ENCODE data around the gene ANKS1A. TPM values are rescaled to one million over a fixed set of nuclear protein-coding genes. Genes with fewer than 3 reads are reported as not detected.

The ANKS1A gene
- total RNA-seq, 1 donor from 2014 or later, result 9.9 TPM

DNA sequence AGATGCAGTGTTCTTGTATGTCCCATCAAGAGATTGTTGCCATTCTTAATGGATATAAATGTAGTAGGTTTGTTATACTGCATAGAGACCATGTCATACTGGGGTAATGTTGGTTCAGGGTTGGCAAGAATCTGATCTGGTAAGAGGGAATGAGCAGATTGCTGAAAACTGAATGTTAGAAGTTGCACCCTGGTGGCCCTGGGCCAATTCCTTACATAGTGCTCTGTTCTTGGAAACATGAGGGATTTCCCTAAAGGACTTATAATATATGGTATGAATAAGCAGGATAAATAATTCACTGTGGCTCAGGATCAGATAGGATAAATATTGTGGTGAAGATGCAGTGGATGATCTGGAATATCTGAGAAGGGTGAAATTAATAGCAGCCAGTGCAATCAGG is 70.2 kb downstream of the ANKS1A start:
- peak; percentile 52 for DNase-seq (ENCODE audit: low spot score)

DNA sequence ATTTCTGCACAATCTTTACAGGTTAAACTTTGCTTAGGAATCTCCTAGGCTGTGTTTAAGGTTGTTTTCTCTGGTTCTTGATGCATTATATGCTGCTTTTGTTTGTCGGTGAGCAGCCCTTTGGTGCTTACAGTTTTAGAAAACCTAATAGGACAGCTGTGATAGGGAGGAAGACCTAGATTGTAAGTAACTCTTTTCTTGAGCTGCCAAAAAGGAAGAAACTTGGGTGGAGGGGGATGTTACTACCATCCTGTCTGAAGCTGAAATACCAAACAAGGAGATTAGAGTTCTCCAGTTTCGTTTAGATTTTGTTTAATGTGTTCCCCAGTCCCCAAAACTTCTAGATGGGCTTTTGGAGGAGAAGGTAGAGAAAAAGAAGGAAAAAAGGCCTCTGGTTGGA is 72.0 kb downstream of the ANKS1A start:
- DNase-seq (ENCODE audit: low spot score), result no peak

DNA sequence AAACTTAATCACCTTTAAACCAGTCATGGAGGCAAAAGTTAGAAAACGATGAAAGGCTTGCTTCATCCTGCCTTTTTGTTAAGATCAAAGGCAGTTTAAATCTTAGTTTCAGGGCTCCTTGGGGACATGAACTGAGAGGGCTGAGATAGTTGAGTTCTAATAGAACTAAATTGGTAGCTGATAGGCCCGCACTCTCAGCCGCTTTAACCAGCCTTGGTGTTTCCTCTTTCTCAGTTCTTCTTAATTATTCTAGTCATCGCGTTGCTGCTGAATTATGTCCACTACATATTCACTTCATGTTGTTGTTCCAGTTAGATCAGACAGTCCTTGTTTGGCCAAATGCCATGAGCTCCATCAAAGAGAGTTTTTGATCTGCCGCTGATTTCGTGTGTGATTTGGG is 72.5 kb downstream of the ANKS1A start:
- no peak for DNase-seq (ENCODE audit: low spot score)

DNA sequence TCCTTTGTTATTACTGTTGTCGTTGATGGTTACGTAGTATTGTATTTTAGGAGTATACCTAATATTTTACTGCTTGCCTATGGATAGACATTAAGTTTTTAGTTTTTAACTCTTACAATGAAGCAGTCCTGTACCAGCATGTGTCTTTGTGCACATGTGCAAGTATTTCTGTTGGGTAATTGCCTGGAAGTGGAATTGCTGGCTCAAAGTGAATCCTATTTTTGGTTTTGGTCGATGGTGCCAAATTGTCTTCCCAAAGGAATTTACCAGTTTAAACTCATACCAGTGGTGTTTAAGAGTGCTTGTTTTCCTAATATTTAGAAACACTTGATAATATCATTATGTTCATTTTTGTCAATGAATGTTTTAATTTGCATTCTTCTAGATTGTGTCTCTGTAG is 75.5 kb downstream of the ANKS1A start:
- DNase-seq (ENCODE audit: low spot score), result no peak

DNA sequence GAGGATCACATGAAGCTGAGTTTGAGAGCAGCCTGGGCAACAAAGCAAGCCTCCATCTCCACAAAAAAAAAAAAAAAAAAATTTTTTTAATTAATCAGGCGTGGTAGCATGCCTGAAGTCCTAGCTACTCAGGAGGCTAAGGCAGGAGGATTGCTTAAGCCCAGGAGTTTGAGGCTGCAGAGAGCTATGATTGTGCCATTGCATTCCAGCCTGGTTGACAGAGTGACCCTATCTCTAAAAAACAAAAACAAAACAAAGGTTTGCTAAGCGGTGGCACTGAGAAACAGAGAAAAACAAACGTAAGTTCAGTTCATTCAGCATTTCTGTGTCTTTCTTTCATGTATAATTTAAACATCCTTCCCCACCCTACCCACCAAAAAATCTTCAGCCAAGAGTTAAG is 78.4 kb downstream of the ANKS1A start:
- DNase-seq (ENCODE audit: low spot score), result no peak

DNA sequence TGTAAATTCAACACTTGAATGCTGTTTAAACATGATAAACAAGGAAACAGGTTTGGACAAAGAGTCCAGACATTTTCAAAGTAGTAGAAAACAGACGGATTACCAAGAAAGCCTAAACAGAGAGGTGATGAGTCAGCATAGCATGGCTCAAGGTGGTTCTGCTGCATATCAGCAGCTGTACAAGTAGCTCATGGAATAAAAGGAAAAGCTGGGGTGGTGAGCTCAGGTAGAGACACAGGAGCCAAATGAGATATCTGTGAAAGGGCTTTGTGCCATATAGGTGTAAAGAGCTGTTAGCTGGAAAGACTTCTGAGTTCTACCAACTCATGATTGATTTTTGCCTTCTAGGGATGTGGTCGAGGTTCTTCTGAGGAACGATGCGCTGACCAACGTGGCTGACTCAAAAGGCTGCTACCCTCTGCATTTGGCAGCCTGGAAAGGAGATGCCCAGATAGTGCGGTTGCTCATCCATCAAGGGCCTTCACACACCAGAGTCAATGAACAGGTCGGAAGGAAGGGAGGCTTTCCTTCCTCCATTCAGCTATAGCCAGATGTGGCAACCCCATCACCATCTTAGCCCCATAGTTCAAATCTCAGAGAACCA is 80.7 kb downstream of the ANKS1A start:
- DNase-seq (ENCODE audit: low spot score), result no peak

DNA sequence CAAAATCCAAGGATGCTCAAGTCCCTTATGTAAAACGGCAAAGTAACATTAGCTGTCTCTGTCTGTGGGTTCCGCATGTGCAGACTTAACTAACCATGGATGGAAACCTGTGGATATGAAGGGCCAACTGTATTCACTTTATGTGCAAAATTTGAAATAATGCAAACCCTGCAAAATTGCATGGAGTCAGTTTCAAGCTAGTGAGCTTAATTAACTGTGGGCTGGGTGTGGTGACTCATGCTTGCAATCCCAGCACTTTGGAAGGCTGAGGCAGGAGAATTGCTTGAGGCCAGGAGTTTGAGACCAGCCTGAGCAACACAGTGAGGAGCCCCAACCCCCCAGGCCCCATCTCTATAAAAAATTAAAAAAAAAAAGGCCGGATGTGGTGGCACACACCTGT is 81.4 kb downstream of the ANKS1A start:
- no peak for DNase-seq (ENCODE audit: low spot score)

DNA sequence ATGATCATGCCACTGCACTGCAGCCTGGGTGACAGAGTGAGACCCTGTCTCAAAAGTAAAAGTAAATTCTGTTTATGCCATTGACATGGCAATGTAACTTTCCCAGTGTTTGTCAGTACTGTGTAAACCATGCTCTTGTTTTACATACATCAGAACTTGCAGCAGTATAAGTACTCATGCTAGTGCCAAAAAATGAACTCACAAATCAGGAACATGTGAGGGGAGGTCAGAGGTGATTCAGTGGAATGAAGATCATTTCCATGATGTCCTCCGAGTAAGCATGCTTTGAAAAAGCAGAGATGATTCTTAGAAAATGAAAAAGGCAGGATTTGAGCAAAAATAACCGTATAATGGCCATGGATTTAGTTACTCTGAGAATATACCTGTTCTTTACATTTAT is 81.9 kb downstream of the ANKS1A start:
- DNase-seq (ENCODE audit: low spot score), result no peak

DNA sequence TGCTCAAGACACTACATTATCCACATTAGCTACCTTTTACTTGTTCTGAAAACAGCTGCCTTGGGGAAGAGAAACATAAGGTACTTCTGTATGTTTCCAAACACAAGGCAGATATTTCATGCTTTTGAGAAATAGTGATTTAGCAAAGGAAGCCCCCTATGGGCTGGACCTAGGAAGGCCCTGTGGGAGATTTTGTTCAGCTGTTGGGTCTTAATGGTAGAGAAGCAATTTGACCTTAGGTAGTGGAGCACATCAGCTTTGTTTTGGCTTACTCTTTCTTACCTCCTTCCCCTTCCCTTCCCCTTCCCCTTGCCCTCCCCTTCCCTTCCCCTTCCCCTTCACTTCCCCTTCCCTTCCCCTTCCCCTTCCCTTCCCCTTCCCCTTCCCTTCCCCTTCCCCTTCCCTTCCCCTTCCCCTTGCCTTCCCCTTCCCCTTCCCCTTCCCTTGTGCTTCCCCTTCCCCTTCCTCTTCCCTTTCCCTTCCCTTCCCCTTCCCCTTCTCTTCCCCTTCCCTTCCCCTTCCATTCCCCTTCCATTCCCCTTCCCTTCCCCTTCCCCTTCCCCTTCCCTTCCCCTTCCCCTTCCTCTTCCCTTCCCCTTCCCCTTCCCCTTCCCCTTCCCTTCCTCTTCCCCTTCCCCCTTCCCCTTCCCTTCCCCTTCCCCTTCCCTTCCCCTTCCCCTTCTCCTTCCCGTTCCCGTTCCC is 84.6 kb downstream of the ANKS1A start:
- no peak for DNase-seq (ENCODE audit: low spot score)

DNA sequence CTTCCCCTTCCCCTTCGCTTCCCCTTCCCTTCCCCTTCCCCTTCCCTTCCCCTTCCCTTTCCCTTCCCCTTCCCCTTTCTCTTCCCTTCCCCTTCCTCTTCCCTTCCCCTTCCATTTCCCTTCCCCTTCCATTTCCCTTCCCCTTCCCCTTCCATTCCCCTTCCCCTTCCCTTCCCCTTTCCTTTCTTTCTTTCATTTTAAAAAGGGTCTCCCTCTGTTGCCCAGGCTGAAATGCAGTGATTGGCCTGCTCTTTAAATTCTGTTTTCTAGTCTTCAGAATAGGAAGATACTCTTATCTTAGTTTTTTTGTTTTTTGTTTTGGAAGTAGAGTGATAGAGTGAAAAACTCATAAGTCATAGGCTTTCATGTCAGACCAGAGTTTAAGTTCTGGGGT is 85.2 kb downstream of the ANKS1A start:
- no peak for DNase-seq (ENCODE audit: low spot score)

DNA sequence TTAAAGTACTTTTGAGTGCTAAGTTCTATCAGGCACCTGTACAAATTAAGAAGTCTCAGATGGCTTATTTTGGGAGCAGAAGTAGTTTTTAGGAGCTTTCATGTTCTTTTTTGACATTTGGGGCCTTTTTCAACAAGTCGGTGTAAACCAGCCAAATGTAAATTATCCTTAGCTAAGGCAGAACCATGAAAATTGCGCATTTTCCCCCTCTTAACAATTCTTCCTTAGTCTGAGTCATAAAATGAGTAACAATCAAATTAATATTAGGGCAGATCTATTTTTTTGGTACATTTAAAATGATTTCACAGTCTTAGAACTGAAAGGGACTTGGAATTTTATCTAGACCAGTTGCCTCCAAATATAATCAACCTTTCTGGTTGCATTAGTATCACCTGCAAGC is 87.2 kb downstream of the ANKS1A start:
- DNase-seq (ENCODE audit: low spot score), result no peak

DNA sequence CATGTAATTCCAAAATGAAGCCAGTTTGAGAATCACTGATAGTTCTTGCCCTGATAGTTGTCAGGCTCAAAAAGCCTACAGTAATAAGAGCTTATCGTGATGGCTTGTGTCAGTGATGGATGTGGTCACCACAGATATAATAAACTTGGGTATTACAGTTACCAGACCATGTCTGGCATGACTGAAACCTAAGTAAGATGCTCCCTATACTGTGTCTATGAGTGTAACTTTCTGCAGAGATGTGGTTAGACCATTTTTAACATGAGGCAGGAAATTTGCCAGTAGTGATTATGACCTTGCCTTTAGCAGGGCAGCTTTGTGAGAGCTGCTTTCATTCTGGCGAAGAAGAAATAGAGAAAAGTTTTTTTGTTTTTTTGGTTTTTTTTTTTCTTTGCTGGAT is 90.2 kb downstream of the ANKS1A start:
- DNase-seq (ENCODE audit: low spot score), result peak; percentile 73

DNA sequence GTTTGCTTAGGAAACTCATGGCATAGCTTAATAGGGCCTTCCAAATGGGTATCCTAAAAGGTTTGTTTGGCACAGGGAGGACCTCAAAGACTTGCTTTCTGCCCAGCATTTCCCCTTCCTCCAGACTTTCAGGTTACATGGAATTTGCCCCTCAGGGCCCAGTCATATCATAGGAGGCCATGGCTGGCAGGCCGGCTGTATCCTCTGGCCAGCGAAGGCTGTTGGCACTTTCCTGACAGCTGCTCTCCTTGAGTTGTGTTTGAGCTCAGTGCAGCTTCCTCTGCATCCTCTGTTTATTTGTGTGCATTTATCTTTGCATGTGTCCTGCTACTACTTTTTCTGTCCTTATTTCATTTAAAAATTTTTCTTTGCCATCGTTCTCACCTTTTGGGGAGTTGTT is 90.9 kb downstream of the ANKS1A start:
- DNase-seq (ENCODE audit: low spot score), result no peak

DNA sequence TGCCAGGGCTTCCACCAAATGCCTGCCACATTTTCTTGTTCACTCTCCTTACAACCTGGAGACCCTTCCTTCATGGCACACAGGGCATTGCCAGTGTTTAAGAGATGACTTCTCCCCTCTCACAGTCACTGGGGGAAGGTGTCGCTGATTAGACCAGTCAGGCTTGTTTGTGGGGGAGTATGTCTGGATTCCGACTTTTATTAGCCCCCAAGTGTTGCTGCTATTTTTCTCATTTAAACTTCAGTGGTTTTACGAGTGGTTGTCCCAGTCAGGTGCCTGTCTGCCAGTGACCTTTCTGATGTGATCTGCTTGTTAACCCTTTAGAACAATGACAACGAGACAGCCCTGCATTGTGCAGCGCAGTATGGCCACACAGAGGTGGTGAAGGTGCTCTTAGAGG is 92.3 kb downstream of the ANKS1A start:
- no peak for DNase-seq (ENCODE audit: low spot score)

DNA sequence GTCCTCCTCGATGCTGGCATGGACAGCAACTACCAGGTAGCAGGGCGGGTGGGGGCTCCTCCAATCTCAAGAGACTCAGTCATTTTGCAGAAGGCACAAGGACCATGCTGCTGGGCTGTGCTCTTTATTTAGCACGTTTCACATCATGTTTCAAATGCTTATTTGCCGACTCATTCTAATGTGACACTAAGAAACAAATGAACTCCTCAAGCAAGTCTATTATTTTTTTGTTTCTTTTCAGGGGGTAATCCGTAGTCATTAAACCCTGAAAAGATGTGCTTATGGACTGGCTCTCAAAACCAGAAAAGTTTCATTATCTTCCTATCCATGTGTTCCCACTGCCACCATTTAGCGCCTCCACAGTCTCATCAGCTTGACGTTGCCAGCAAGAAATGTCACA is 92.9 kb downstream of the ANKS1A start:
- DNase-seq (ENCODE audit: low spot score), result no peak

DNA sequence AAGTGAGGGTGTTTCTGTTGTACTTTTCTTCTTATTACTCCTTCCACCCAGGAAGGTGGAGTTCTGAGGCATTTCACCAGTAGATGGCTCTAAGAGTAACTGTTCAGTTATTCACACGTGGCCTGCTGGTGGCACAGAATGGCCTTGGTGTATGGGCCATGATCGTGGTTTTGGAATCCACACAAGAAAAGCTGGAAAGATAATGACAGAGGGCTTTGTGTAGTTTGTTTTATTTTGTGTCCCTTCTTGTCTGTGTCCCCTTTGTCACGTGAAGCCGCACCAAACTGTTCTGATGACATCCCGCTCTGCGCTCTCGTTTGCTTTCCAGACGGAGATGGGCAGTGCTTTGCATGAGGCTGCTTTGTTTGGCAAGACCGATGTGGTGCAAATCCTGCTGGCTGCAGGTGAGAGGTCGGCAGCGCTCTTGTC is 93.4 kb downstream of the ANKS1A start:
- DNase-seq (ENCODE audit: low spot score), result no peak

DNA sequence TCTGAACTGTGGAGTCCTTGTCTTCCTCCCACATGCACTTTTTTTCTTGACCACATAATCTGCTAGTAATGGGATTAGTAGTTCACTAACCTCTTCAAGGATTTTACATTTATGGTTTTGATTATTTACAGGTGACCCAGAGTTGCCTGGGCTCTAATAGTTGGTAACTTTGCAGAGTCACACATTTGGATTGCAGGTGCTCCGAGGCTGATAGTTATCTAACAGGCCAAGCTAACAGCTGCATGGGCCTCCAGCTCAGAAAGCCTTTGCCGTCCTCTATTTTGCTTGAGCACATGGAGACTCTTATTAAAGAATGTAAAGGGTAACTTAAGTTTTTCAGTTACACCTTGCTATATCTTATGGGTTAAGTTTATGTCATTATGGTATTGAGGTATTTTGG is 95.4 kb downstream of the ANKS1A start:
- DNase-seq (ENCODE audit: low spot score), result no peak

DNA sequence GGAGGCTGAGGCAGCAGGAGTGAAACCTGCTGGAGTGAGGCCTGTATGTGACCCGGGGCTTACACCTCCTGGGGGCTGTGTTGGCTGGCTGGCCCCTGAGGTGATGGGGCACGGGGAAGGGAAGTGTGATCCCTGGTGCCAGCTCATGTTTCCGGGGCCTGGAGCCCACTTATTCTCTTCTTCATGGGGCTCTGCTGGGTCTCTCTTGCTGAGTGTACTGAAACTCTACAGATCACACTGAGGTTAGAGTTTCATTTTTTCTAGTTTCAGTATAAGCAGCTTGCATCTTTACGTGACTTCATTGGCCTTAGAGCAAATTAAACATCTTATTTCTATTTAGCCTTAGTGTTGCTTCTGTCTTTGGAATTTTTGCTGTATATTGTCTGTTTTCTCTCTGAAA is 96.2 kb downstream of the ANKS1A start:
- DNase-seq (ENCODE audit: low spot score), result no peak

DNA sequence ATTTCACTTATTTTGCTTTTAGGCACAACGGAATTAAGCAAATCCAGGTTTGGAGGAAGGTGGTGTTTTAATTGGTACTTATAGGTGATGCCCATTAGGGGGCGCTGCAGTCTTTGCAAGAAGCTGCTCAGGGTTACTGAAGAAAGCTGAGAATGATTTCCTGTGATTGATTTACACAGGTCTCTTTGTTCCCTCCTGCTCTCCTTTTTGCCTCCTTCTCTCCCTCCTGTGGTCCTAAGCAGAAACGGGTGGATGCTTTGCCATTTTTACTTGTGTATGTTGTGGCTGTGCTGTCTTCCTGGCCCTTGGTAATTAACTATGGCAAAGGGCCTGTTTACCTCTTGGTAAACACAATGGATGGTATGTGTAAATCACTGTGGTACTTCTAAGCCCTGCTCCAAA is 97.8 kb downstream of the ANKS1A start:
- DNase-seq (ENCODE audit: low spot score), result peak; percentile 84

DNA sequence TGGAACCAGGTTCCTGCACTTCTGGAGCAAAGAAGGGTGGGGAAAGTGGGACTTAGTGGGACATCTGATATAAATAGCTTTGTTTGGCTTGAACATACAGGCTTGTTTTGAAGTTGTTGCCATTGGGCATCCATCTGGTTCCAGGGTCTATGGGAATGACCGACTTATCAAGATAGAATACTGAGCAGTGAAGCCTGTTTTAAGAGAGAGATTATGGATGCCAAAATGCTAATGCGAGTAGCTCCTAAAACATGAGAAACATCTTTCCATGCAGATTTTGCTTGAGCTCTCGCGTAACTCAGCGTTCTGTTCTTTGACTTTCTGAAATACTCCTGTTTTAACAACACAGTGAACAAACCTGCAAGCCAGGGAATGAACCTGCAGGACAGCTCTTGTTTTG is 98.5 kb downstream of the ANKS1A start:
- peak; percentile 61 for DNase-seq (ENCODE audit: low spot score)

DNA sequence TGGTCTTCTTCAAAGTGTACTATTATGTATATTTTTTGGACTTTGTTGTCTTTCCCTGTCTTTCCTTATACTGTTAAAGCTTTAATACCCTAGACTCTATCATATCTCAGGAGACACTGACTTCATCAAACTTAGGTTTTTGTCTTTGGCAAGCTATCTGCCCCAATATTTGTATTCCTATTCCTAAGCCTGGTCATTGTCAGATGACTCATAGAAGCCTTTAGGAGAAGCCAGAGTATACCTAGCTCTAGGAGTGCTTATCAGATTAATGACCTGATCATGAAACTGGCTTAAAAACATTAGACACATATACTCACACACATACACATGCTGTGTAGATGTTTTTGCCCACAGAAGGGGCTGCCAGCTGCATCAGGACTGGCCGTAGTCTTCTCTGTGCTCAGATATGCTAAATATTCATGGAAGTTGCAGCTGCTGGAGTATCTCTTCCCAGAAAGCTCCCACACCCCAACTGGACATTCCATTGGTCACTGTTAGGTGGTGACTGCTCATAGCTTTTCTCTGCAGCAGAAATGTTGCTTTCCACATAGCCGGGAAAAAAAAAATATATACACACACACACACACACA is 102.0 kb downstream of the ANKS1A start:
- DNase-seq (ENCODE audit: low spot score), result peak; percentile 65

DNA sequence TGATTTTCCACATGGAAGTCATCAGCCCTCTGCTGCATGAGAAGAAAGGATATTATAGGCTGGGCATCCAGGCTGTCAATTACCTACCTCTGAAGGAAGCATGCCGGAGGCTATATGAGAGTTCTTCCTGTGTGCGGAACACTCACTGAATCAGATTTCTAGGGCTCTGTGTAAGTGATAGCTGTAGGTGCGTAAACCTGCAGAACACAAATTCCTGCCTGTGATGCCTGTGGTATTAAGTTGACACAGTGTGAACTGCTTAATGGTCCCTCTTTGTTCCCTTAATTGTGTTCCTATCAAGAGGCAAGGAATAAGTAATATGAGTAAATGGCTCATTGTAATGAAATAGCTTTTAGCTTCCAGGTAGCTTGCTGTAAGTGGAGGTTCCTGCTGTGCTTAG is 103.3 kb downstream of the ANKS1A start:
- no peak for DNase-seq (ENCODE audit: low spot score)

DNA sequence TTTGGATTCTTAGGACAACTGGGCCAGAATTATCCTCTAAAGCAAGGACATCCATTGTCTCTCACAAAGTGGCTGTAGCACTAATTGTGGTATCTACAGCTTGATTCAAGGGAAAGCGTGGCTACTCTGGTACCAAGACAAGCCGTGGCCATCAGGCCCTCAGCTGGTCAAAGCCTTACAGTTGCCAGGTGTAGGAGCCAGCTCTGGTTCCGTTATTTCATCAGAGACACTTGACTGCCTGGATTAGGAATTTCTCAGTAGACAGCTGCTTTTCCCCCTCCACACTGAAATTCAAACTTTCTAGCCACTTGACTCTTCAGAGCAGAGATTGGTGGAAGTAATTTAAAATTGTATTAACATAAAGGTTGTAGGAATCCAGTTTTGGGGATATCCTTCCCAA is 104.2 kb downstream of the ANKS1A start:
- no peak for DNase-seq (ENCODE audit: low spot score)
